K562 treated with DMSO at 1 percent for 4 hours (cell line): Measurements from ENCODE around the gene RNF113B. TPM values are rescaled to one million over a fixed set of nuclear protein-coding genes. Genes with fewer than 3 reads are reported as not detected.

Experiments
- total RNA-seq: library from RNA; unstranded; fragments of 300-600 nt; gene quantifications from 2 replicates; pipeline ENCODE4 v1.2.3, GENCODE V29; 2022; ENCODE audit not compliant: insufficient read depth

The RNF113B gene
- total RNA-seq: not detected in 2 replicates

DNA sequence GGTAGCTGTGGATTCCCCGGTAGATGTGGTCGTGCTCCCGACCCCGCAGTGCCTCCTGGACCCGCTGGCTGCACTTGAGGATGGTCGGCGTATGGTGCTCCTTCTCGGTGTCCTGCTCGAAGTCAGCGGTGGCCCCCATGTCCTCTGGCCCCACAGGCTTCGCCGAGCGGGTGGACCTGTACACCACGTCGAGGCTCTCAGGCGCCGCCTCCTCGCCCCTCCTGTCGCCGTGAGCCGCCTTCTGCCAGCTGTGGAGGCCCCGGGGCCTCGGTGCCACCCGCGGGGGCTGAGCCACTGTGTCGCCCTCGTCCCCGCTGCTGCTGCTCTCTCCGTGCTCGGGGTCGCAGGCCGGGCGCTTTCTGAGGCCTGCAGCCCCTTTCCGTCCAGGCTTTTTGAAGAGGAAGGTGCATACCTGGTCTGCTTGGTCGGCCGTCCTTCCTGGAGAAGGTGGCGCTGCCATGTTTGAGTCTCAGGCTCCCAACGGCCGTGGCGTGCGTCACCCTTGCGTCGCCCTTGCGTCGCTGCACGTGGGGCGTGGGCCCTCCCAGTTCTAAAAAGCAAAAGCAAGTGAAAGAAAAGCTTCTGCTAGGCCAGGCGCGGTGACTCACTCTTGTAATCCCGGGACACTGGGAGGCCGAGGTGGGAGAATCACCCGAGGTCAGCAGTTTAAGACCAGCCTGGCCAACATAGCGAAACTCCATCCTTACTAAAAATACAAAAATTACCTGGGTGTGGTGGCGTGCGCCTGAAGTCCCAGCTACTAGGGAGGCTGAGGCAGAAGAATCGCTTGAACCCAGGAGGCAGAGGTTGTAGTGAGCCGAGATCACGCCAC, at the start of gene RNF113B:
RNF113B (minus strand) TSS at position 493 of the 832 bp plus-strand sequence; CDS start at position 460, 33 bp downstream.

DNA sequence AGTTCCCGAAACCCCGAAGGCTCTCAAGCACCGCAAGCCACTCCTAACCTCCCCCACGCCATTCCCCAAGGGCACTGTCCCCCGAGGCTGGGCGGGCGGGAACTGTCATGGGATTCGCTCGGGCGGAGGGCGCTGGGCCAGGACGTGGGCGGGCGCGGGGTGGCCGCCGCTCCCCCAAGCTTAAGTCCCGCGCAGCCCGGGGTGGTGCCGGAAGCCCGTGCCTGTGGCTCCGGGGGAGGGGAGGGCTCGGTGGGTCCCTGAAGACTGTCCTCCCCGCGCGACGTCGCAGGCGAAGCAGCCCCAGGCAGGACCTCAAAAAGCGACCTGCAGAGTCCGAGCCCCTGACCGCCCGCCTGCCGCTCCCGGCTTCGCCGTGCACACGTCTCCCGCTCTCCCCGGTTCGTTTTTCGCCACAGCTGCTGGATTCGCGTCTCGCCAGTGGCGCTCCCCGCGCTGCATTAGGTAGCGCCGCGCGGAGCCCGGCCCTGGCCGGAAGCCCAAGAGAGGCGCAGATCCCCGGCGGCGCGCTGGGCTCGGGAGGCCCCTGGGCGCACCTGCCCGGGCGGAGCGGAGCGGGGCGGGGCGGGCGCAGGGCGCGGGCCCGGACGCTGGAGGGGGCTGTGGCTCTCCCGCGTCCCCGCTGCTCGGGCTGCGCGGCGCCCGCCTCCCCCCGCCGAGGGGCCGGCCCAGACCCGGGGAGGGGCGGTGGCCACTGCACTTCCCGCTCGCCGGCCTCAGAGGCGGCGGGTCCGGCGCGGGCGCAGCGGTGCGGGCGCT, 34.5 kb downstream of the RNF113B start, which contains the start of gene FARP1:
FARP1 (plus strand) TSS at position 715 of the 777 bp plus-strand sequence. CDS start 70,149 bp downstream, outside the sequence.

Other genes with a start within 250 kb of the RNF113B start
- gene IPO5, start 223.6 kb downstream of the RNF113B start, total RNA-seq: 64.5 and 65.8 TPM in 2 replicates
- gene FARP1, start 34.2 kb downstream of the RNF113B start, total RNA-seq: 0.13 and 0.30 TPM in 2 replicates